CD14-positive monocyte (primary cell): ENCODE data around the gene TBC1D9B. TPM values are rescaled to one million over a fixed set of nuclear protein-coding genes. Genes with fewer than 3 reads are reported as not detected.

ENCODE experiments used
- DNase-seq, 3 donors: peaks; one replicate each; pipeline ENCODE4 v3.0.0-alpha.2; 2011 to 2022
- H2AFZ ChIP-seq: 2 replicates; pipeline ENCODE4 v1.6.0; 2012; ENCODE audit warnings: mild to moderate bottlenecking, low read depth, low read length, inconsistent platforms; ENCODE audit not compliant: insufficient read depth, poor library complexity, severe bottlenecking
- H3K27ac ChIP-seq, 2 donors: 1 replicate in 1 of 2; 2 replicates in 1 of 2; pipeline ENCODE4 v1.5.1; 2012 to 2013; ENCODE audit warnings: low read length in 2 of 2, control low read depth in 1 of 2, inconsistent platforms in 1 of 2, low read depth in 1 of 2, mild to moderate bottlenecking in 1 of 2
- H3K27me3 ChIP-seq, 2 donors: one replicate each; pipeline versions ENCODE4 v1.6.0 to v1.6.1; 2011 to 2013; ENCODE audit warnings: low read length in 2 of 2; ENCODE audit not compliant: control insufficient read depth in 2 of 2, insufficient read depth in 2 of 2
- H3K36me3 ChIP-seq, 2 donors: replicated peaks in 1 of 2; 1 replicate in 1 of 2; 2 replicates in 1 of 2; pipeline versions ENCODE4 v1.5.1 to v1.6.1; 2012 to 2013; ENCODE audit warnings: low read length in 2 of 2, control low read depth in 1 of 2, inconsistent platforms in 1 of 2, mild to moderate bottlenecking in 1 of 2; ENCODE audit not compliant: insufficient read depth in 2 of 2, control insufficient read depth in 1 of 2
- H3K4me1 ChIP-seq, 2 donors: 1 replicate in 1 of 2; 2 replicates in 1 of 2; pipeline versions ENCODE4 v1.5.1 to v1.6.1; 2012 to 2013; ENCODE audit warnings: low read length in 2 of 2, control low read depth in 1 of 2, inconsistent platforms in 1 of 2, mild to moderate bottlenecking in 1 of 2, moderate library complexity in 1 of 2; ENCODE audit not compliant: insufficient read depth in 2 of 2, control insufficient read depth in 1 of 2
- H3K4me2 ChIP-seq: replicated peaks from 2 replicates; pipeline ENCODE3; 2012; ENCODE audit warnings: low read length, moderate library complexity, mild to moderate bottlenecking; ENCODE audit not compliant: poor library complexity, severe bottlenecking; ENCODE audit errors: extremely low read depth
- H3K4me3 ChIP-seq, 3 experiments: fragments of 200-600 bp in 1 of 3; sonication (generic) in 1 of 3; replicated peaks in 1 of 3; 1 replicate in 2 of 3; 2 replicates in 1 of 3; pipeline ENCODE4 v1.5.1; 2011 to 2013; ENCODE audit warnings: low read length in 3 of 3, mild to moderate bottlenecking in 3 of 3, control low read depth in 2 of 3, low read depth in 2 of 3, inconsistent platforms in 1 of 3, moderate library complexity in 1 of 3
- H3K79me2 ChIP-seq: 2 replicates; pipeline ENCODE4 v1.6.0; 2012; ENCODE audit warnings: mild to moderate bottlenecking, control low read depth, inconsistent platforms, low read length, moderate library complexity; ENCODE audit not compliant: insufficient read depth
- H3K9ac ChIP-seq: 2 replicates; pipeline ENCODE4 v1.6.0; 2017; ENCODE audit warnings: low read length, mild to moderate bottlenecking; ENCODE audit not compliant: insufficient read depth, poor library complexity, severe bottlenecking
- H3K9me3 ChIP-seq, 2 donors: replicated peaks in 1 of 2; 1 replicate in 1 of 2; 2 replicates in 1 of 2; pipeline versions ENCODE4 v1.5.1 to v1.6.1; 2012 to 2013; ENCODE audit warnings: low read length in 2 of 2, control low read depth in 1 of 2; ENCODE audit not compliant: control insufficient read depth in 1 of 2, insufficient read depth in 1 of 2
- H4K20me1 ChIP-seq: 2 replicates; pipeline ENCODE4 v1.6.0; 2012; ENCODE audit warnings: mild to moderate bottlenecking, low read length, control low read depth, moderate library complexity; ENCODE audit not compliant: insufficient read depth
- H3K27ac Mint-ChIP-seq, 7 donors: one replicate each; pipeline ENCODE4 v1.8.0; 2020; ENCODE audit warnings: mild to moderate bottlenecking in 7 of 7, mixed read lengths in 7 of 7, moderate library complexity in 6 of 7, inconsistent platforms in 2 of 7
- H3K27me3 Mint-ChIP-seq, 3 donors: one replicate each; pipeline ENCODE4 v1.8.0; 2021 to 2022; ENCODE audit warnings: low read depth in 3 of 3, mild to moderate bottlenecking in 3 of 3, mixed read lengths in 3 of 3, moderate library complexity in 3 of 3, inconsistent platforms in 1 of 3
- H3K36me3 Mint-ChIP-seq, 2 donors: one replicate each; pipeline ENCODE4 v1.8.0; 2020; ENCODE audit warnings: mixed read lengths in 2 of 2, inconsistent platforms in 1 of 2, mild to moderate bottlenecking in 1 of 2
- H3K4me1 Mint-ChIP-seq: one replicate; pipeline ENCODE4 v1.8.0; 2020; ENCODE audit warnings: mild to moderate bottlenecking, mixed read lengths
- H3K4me3 Mint-ChIP-seq, 2 donors: one replicate each; pipeline ENCODE4 v1.8.0; 2020; ENCODE audit warnings: mild to moderate bottlenecking in 2 of 2, mixed read lengths in 2 of 2, moderate library complexity in 1 of 2
- H3K9me3 Mint-ChIP-seq, 7 donors: one replicate each; pipeline ENCODE4 v1.8.0; 2020 to 2022; ENCODE audit warnings: mixed read lengths in 7 of 7, mild to moderate bottlenecking in 6 of 7, moderate library complexity in 6 of 7, inconsistent platforms in 2 of 7
- CTCF ChIP-seq: fragments of 200-600 bp; IDR thresholded peaks from one replicate; pipeline ENCODE4 v1.8.0; 2022; ENCODE audit warnings: antibody characterized with exemption, mild to moderate bottlenecking
- WGBS: methylation state at CpG from one replicate; pipeline ENCODE4 v1.1.5; 2013; ENCODE audit warnings: missing lambda C conversion rate; ENCODE audit not compliant: insufficient coverage; 5-methylcytosine and 5-hydroxymethylcytosine counted together
- intact Hi-C, 2 donors: fragments of 100-400 bp; cut with micrococcal nuclease; formaldehyde crosslinking; loops; one replicate each; pipeline versions ENCODE4 v1.15.0 to v1.15.1; 2023
- polyA plus RNA-seq, 3 donors: library from polyadenylated mRNA; depleted of rRNA in 1 of 3; unstranded in 2 of 3; stranded (reverse) in 1 of 3; fragments of 300-500 nt in 2 of 3; fragments of >200 nt in 1 of 3; fragmentation: Illumina TruSeq in 2 of 3; gene quantifications; 1 replicate in 2 of 3; 2 replicates in 1 of 3; pipeline ENCODE4 v1.2.3, GENCODE V29; 2012 to 2021

TBC1D9B gene
- polyA plus RNA-seq, 3 donors = 13.4 to 116 (median 26.3) TPM

- no peak for TF ChIP-seq CTCF
- H4K20me1 ChIP-seq = peaks cover 50% of the 10 kb centered on the region
- intact Hi-C loops = no loop called here
- no CpG with 5 or more reads among the region's 4 CpGs for WGBS
- H3K9me3 ChIP-seq = no peaks in the 10 kb centered on the region
- H3K27ac ChIP-seq = no peak overlapping the region
- H3K4me3 Mint-ChIP-seq = no peak overlapping the region
- H3K79me2 ChIP-seq = peaks cover 9% of the 10 kb centered on the region
- H3K27me3 ChIP-seq = no peaks in the 10 kb centered on the region
- peaks cover 62 to 91% of the 10 kb centered on the region in 2 donors for H3K36me3 Mint-ChIP-seq
- no peak overlapping the region for H3K4me2 ChIP-seq
- H3K4me1 ChIP-seq = no peaks in the 10 kb centered on the region
- no peak overlapping the region for H3K4me3 ChIP-seq
- no peaks in the 10 kb centered on the region for H3K9me3 Mint-ChIP-seq
- H3K27me3 Mint-ChIP-seq = no peaks in the 10 kb centered on the region
- peaks cover 71 to 100% of the 10 kb centered on the region in 2 donors for H3K36me3 ChIP-seq
- H3K27ac Mint-ChIP-seq = no peak overlapping the region
- peaks cover under 1% of the 10 kb centered on the region for H3K4me1 Mint-ChIP-seq
- no peak overlapping the region for H2AFZ ChIP-seq
- DNase-seq = no peak
- H3K9ac ChIP-seq = no peak overlapping the region
Measured at GRCh38 chr5:179953987-179954386, 46.3 kb upstream of the TBC1D9B start.

GRCh38 chr5:179936976-179937681 lies 29.4 kb upstream of the TBC1D9B start:
- Histone ChIP-seq H4K20me1 (no peaks in the 10 kb centered on the region), H3K9me3 (no peaks in the 10 kb centered on the region), H3K27ac (no peak overlapping the region), H3K36me3 (peaks cover 0 to 8% of the 10 kb centered on the region in 2 donors), H3K79me2 (no peaks in the 10 kb centered on the region), H3K4me3 (no peak overlapping the region), H3K27me3 (no peaks in the 10 kb centered on the region), H2AFZ (no peak overlapping the region), H3K4me2 (no peak overlapping the region), H3K9ac (no peak overlapping the region), H3K4me1 (no peaks in the 10 kb centered on the region)
- DNase-seq = no peak
- H3K27me3 Mint-ChIP-seq = peaks cover 0 to 2% (median 0%) of the 10 kb centered on the region in 3 donors
- intact Hi-C loops = no loop called here
- H3K27ac Mint-ChIP-seq = no peak overlapping the region
- no peak overlapping the region for H3K4me3 Mint-ChIP-seq
- peaks cover 0 to 4% (median 0%) of the 10 kb centered on the region in 7 donors for H3K9me3 Mint-ChIP-seq
- no peak for TF ChIP-seq CTCF
- 100% methylated on average over 5 of the region's 13 CpGs for WGBS
- no peaks in the 10 kb centered on the region for H3K4me1 Mint-ChIP-seq
- peaks cover 28 to 42% of the 10 kb centered on the region in 2 donors for H3K36me3 Mint-ChIP-seq
